CD8-positive, alpha-beta memory T cell (primary cell): Measurements from ENCODE around the gene HOXB3. TPM values are rescaled to one million over a fixed set of nuclear protein-coding genes. Genes with fewer than 3 reads are reported as not detected.

Source experiments
- CTCF ChIA-PET: fragments of 350-600 bp; sonication (Branson Sonifier 250); formaldehyde crosslinking; loops from one replicate; lab custom pipeline; 2021; ENCODE audit warnings: antibody characterized with exemption; lab: Charles Lee
- POLR2A ChIA-PET: fragments of 350-600 bp; sonication (Branson Sonifier 250); formaldehyde crosslinking; loops from one replicate; lab custom pipeline; 2021; ENCODE audit warnings: antibody characterized with exemption; lab: Charles Lee
- DNase-seq, 5 donors: peaks; one replicate each; pipeline versions ENCODE4 v3.0.0 to v3.0.0-alpha.2; 2020 to 2022; ENCODE audit warnings: mixed read lengths in 1 of 5
- H3K27ac ChIP-seq: one replicate; pipeline ENCODE4 v1.7.0; 2013; ENCODE audit warnings: low read depth, mild to moderate bottlenecking, low read length, moderate library complexity
- H3K27me3 ChIP-seq: 2 replicates; pipeline ENCODE4 v1.7.0; 2013; ENCODE audit warnings: low read length, mild to moderate bottlenecking; ENCODE audit not compliant: insufficient read depth, poor library complexity, severe bottlenecking
- H3K36me3 ChIP-seq: 2 replicates; pipeline ENCODE4 v1.7.0; 2013; ENCODE audit warnings: mild to moderate bottlenecking, low read length, moderate library complexity; ENCODE audit not compliant: insufficient read depth
- H3K4me1 ChIP-seq: 2 replicates; pipeline ENCODE4 v1.7.0; 2013; ENCODE audit warnings: mild to moderate bottlenecking, low read length, moderate library complexity; ENCODE audit not compliant: insufficient read depth
- H3K4me3 ChIP-seq: 2 replicates; pipeline ENCODE4 v1.7.0; 2013; ENCODE audit warnings: mild to moderate bottlenecking, low read length
- H3K9me3 ChIP-seq: 2 replicates; pipeline ENCODE4 v1.7.0; 2013; ENCODE audit warnings: mild to moderate bottlenecking, low read length
- H3K27ac Mint-ChIP-seq, 8 donors: one replicate each; pipeline ENCODE4 v1.8.0; 2020 to 2021; ENCODE audit warnings: mixed read lengths in 8 of 8, mild to moderate bottlenecking in 6 of 8, inconsistent platforms in 3 of 8, moderate library complexity in 3 of 8
- H3K27me3 Mint-ChIP-seq, 2 donors: one replicate each; pipeline ENCODE4 v1.8.0; 2020 to 2021; ENCODE audit warnings: mixed read lengths in 2 of 2, mild to moderate bottlenecking in 1 of 2, moderate library complexity in 1 of 2
- H3K36me3 Mint-ChIP-seq, 3 donors: one replicate each; pipeline ENCODE4 v1.8.0; 2020 to 2021; ENCODE audit warnings: mixed read lengths in 3 of 3, inconsistent platforms in 1 of 3, mild to moderate bottlenecking in 1 of 3
- H3K4me1 Mint-ChIP-seq, 3 donors: one replicate each; pipeline ENCODE4 v1.8.0; 2020 to 2021; ENCODE audit warnings: mixed read lengths in 3 of 3, inconsistent platforms in 1 of 3, mild to moderate bottlenecking in 1 of 3
- H3K4me3 Mint-ChIP-seq, 7 donors: one replicate each; pipeline ENCODE4 v1.8.0; 2020 to 2021; ENCODE audit warnings: mixed read lengths in 7 of 7, mild to moderate bottlenecking in 6 of 7, moderate library complexity in 4 of 7, inconsistent platforms in 2 of 7
- H3K9me3 Mint-ChIP-seq, 5 donors: one replicate each; pipeline ENCODE4 v1.8.0; 2020 to 2022; ENCODE audit warnings: mixed read lengths in 5 of 5, mild to moderate bottlenecking in 3 of 5, moderate library complexity in 2 of 5, inconsistent platforms in 1 of 5
- polyA plus RNA-seq: library from polyadenylated mRNA; unstranded; fragments of 300-500 nt; fragmentation: Illumina TruSeq; gene quantifications from one replicate; pipeline ENCODE4 v1.2.3, GENCODE V29; 2021
- total RNA-seq, 2 experiments: library from RNA; stranded (reverse); gene quantifications; one replicate each; pipeline ENCODE4 v1.2.3, GENCODE V29; 2021

HOXB3 gene
- total and polyA plus RNA-seq, 3 experiments from 2014 or later = 0.10 to 3.5 (median 3.0) TPM

DNA sequence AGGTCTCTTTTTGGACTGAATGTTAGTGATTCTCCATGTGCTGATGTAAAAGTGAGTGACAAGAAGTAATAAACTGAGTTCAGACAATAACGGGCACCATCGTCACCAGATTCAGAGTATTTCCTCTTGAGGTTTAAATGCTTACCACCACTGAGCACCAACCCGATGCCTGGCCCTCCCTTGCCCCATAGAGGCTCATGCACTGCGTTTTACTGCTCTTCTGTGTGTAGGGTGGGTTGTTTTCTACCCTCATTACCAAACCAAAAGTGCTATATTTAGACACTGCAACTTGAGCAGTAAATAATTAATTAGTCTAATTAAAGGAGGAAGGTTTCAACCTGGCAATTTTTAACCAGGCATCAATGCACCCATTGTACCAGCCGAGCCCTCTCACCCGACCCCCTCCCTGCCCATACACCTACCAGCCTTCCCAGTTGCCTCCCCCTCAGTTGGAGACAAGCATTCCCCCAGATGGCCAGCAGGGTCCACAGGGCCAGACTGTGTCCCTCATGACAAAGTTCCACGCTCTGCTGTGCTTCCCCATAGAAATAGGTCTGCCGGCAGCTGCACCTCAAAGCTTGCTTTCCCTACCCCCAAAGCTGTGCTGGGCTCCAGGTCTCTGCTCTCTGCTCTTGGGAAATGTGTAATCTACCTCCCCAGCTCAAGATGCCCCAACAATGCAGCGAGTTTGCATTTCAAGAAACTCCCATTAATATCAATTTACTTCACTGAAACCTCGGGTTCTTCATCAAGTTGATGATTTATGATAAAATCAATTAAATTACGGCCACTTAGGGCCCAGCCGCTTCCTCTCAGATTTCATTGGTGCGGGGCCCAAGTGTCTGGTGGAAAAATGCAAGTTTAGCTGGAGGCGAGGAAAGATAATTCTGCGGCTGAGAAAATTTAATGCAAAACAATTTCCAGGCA, 27.9 kb downstream of the HOXB3 start:
- H3K27me3 Mint-ChIP-seq = peaks cover 0 to 16% of the 10 kb centered on the region in 2 donors
- H3K36me3 Mint-ChIP-seq = peaks cover 0 to 3% (median 0%) of the 10 kb centered on the region in 3 donors
- Histone ChIP-seq H3K27ac (no peak overlapping the region), H3K4me3 (no peak overlapping the region), H3K27me3 (no peaks in the 10 kb centered on the region), H3K9me3 (no peaks in the 10 kb centered on the region), H3K4me1 (no peaks in the 10 kb centered on the region), H3K36me3 (no peaks in the 10 kb centered on the region)
- POLR2A ChIA-PET = no interaction called here
- CTCF ChIA-PET = interaction anchor here (1.0 kb wide), 1 partner anchor 19 kb away, joined by 3 read pairs; no protein-coding TSS in a partner anchor
- H3K27ac Mint-ChIP-seq = peak overlapping the region in 4 of 8 donors; percentile 4 to 80 (median 50)
- peaks cover 0 to 12% (median 8%) of the 10 kb centered on the region in 3 donors for H3K4me1 Mint-ChIP-seq
- DNase-seq = peak in 1 of 5 donors; percentile 41
- H3K4me3 Mint-ChIP-seq = peak overlapping the region in 2 of 7 donors; percentile 25 to 74
- no peaks in the 10 kb centered on the region for H3K9me3 Mint-ChIP-seq

DNA sequence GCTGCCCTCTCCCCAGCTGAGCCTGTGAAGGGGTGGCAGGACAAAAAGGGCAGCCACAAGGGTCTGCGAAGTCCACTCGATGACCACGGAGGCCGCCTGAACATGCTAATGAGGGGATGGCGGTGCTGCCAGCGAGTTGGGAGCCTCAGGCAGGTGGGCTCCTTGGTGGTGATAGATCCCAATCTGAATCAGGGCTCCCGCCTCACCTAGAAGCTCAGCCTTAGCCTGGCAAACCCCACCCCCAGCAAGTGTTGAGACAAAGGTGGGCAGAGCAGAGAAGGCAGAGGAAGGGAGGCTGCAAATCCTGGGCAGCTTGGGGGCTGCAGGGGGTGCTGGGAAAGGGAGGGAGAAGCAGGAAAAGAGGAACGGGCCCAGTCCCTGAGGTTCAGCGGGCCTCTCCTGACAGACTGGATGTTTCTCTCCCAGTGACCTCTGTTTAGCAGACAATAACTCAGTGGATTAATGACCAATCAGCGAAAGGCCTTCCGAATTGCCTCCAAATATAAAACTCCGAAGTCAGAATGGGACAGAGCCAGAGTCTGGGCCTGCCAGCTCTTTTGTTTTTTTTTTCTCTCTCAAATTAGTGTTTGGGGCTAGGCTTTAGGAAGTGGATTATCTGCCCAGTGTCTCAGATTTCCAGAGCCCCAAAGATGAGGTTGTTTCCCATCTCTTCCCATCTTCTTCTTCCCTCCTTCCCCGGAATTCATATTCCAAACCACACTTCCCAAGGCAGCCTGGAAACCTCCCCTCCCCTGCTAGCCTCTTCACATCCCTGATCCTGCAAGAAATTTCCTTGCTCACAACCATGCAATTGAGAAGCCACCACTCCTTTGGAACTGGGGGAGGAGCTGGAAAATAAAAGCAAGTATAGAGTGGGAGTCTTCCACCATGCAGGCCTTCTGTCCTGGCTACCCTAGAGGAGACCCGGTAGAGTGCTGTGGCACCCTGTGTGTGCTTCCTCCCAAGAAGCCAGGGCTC, 29.9 kb downstream of the HOXB3 start:
- Mint-ChIP-seq H3K4me3 (no peak overlapping the region), H3K27me3 (peaks cover 9 to 23% of the 10 kb centered on the region in 2 donors), H3K4me1 (peaks cover 4 to 23% (median 10%) of the 10 kb centered on the region in 3 donors), H3K9me3 (no peaks in the 10 kb centered on the region), H3K36me3 (peaks cover 0 to 3% (median 0%) of the 10 kb centered on the region in 3 donors), H3K27ac (peak overlapping the region in 1 of 8 donors; percentile 66)
- no peaks in the 10 kb centered on the region for H3K9me3 ChIP-seq
- DNase-seq = peak in 1 of 5 donors; percentile 31
- H3K4me3 ChIP-seq = no peak overlapping the region
- no peaks in the 10 kb centered on the region for H3K36me3 ChIP-seq
- POLR2A ChIA-PET = no interaction called here
- CTCF ChIA-PET = interaction anchor here (0.6 to 2.0 kb wide), 5 partner anchors 13 to 224 kb away, joined by 3 to 6 read pairs (median 3); no protein-coding TSS in a partner anchor
- no peaks in the 10 kb centered on the region for H3K27me3 ChIP-seq
- no peaks in the 10 kb centered on the region for H3K4me1 ChIP-seq
- no peak overlapping the region for H3K27ac ChIP-seq

- Histone ChIP-seq H3K4me3 (no peak overlapping the region), H3K9me3 (no peaks in the 10 kb centered on the region), H3K27me3 (no peaks in the 10 kb centered on the region), H3K27ac (no peak overlapping the region), H3K4me1 (no peaks in the 10 kb centered on the region), H3K36me3 (no peaks in the 10 kb centered on the region)
- Mint-ChIP-seq H3K9me3 (no peaks in the 10 kb centered on the region), H3K27me3 (peaks cover 9 to 20% of the 10 kb centered on the region in 2 donors), H3K36me3 (peaks cover 0 to 3% (median 0%) of the 10 kb centered on the region in 3 donors), H3K4me3 (no peak overlapping the region), H3K4me1 (peaks cover 6 to 25% (median 11%) of the 10 kb centered on the region in 3 donors), H3K27ac (no peak overlapping the region)
- CTCF ChIA-PET = interaction anchor here (0.6 to 2.0 kb wide), 5 partner anchors 12 to 223 kb away, joined by 3 to 6 read pairs (median 3); no protein-coding TSS in a partner anchor
- DNase-seq = peak in 1 of 5 donors; percentile 14
- POLR2A ChIA-PET = no interaction called here
Observed at GRCh38 chr17:48559122-48559839, 30.8 kb downstream of the HOXB3 start.

DNA sequence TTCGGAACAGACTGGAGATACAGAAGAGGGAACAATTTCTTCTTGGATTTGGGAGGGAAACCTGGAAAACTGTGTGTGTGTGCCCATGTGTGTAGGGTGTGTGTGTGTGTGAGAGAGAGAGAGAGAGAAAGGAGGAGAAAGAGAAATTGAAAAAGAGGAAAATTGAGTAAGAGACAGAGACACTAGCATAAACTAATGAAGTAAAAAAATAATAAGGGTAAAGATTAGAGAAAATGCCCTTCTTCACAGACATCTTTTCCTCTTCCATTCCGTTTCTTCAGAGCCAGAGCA, 31.3 kb downstream of the HOXB3 start:
- CTCF ChIA-PET = no interaction called here
- H3K4me3 ChIP-seq = no peak overlapping the region
- H3K36me3 ChIP-seq = no peaks in the 10 kb centered on the region
- POLR2A ChIA-PET = no interaction called here
- H3K27me3 ChIP-seq = no peaks in the 10 kb centered on the region
- peaks cover 6 to 25% (median 11%) of the 10 kb centered on the region in 3 donors for H3K4me1 Mint-ChIP-seq
- DNase-seq = no peak
- H3K9me3 Mint-ChIP-seq = no peaks in the 10 kb centered on the region
- peaks cover 9 to 20% of the 10 kb centered on the region in 2 donors for H3K27me3 Mint-ChIP-seq
- H3K27ac Mint-ChIP-seq = peak overlapping the region in 1 of 8 donors; percentile 78
- H3K36me3 Mint-ChIP-seq = peaks cover 0 to 3% (median 0%) of the 10 kb centered on the region in 3 donors
- no peaks in the 10 kb centered on the region for H3K9me3 ChIP-seq
- no peaks in the 10 kb centered on the region for H3K4me1 ChIP-seq
- no peak overlapping the region for H3K4me3 Mint-ChIP-seq
- no peak overlapping the region for H3K27ac ChIP-seq

DNA sequence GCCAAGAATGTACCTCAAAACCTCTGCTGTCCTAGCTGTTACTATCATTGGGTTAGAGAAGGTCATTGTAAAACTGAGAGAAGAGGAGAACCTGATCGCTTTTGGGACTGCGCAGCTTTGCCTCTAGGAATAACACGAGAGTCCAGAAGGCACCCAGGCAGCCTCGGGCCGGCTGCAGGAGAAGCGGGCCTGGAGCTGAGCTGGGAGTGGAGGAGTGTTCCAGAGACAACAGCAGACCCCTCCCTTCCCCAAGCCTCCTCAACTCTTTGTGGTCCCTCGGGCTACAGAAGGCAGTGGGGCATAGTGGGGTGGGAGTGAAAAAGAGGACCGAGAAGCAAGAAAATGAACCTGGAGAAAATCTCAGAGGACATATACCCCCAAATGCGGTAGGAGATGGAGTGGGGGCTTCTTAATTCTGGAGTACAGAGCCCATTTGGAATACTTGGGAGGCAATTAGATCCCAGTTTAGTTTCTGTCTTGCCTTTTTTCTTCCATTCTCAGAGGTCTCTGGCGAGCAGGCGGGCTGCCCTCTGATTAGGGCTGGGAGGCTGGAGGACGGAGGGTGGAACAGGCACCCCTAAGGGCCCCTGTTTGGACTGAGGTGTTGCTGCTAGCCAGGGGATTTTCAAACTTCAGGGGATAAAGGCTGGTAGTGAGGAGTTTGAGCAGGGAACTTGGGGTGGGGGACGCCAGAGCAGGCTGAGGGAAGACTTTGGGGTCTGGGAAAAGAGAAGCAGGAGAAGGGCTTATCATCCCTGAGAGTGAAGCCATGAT, 31.8 kb downstream of the HOXB3 start:
- no peaks in the 10 kb centered on the region for H3K9me3 ChIP-seq
- no peaks in the 10 kb centered on the region for H3K4me1 ChIP-seq
- H3K36me3 ChIP-seq = no peaks in the 10 kb centered on the region
- Mint-ChIP-seq H3K4me3 (no peak overlapping the region), H3K9me3 (no peaks in the 10 kb centered on the region), H3K27ac (peak overlapping the region in 1 of 8 donors; percentile 78), H3K27me3 (peaks cover 9 to 20% of the 10 kb centered on the region in 2 donors), H3K4me1 (peaks cover 6 to 25% (median 11%) of the 10 kb centered on the region in 3 donors), H3K36me3 (peaks cover 0 to 5% (median 0%) of the 10 kb centered on the region in 3 donors)
- no peaks in the 10 kb centered on the region for H3K27me3 ChIP-seq
- H3K27ac ChIP-seq = no peak overlapping the region
- peak in 1 of 5 donors; percentile 13 for DNase-seq
- H3K4me3 ChIP-seq = no peak overlapping the region
- ChIA-PET POLR2A (no interaction called here), CTCF (interaction anchor here (0.9 kb wide), 1 partner anchor 9 kb away, joined by 4 read pairs; no protein-coding TSS in a partner anchor)

DNA sequence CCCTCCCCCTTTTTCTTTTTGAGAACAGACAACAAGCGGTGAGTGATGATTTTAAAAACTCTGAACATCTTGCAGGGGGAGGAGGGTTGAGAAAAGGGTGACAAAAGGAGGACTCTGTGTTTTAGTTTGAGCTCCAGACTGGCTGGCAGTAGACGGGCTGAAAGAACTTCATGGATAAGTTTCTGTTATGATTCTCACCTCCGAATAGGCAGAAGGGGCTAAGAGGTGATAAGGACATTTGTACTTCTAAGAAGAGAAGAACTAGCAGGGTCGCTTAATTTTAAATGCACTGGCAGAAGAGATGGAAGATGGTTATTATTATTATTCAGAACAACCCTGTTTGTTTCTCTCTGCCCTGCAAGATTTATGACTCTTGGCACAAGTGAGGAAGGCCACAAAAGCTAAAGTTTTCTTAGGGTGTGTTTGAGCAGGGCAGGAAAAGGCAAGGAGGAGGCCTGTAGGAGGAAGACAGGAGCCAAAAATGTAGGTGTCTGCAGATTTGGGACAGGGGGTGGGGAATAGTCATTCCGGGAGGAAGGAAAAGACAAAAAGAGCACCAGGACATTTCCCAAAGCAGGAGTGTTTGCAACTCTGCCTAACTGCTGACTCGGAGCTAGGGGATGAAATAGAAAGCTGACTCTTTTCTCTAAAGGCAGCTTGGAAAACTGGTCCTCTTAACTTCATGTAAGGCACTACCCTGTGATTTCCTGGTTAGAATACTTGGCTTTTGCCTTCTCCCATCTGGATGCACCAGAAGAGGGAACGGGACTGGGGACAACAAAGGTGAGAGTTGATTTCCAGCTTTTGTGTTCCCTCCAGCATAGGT, 33.3 kb downstream of the HOXB3 start:
- Histone ChIP-seq H3K27ac (no peak overlapping the region), H3K36me3 (no peaks in the 10 kb centered on the region), H3K9me3 (no peaks in the 10 kb centered on the region), H3K27me3 (no peaks in the 10 kb centered on the region), H3K4me3 (no peak overlapping the region), H3K4me1 (no peaks in the 10 kb centered on the region)
- Mint-ChIP-seq H3K4me1 (peaks cover 6 to 17% (median 8%) of the 10 kb centered on the region in 3 donors), H3K36me3 (peaks cover 0 to 7% (median 2%) of the 10 kb centered on the region in 3 donors), H3K4me3 (peak overlapping the region in 1 of 7 donors; percentile 2), H3K27ac (no peak overlapping the region), H3K27me3 (peaks cover 9 to 19% of the 10 kb centered on the region in 2 donors), H3K9me3 (no peaks in the 10 kb centered on the region)
- DNase-seq = no peak
- POLR2A ChIA-PET = no interaction called here
- CTCF ChIA-PET = interaction anchor here (2.6 kb wide), 1 partner anchor 64 kb away, joined by 7 read pairs; no protein-coding TSS in a partner anchor
